ENCODE measurements around the gene ZNF565. TPM values are rescaled to one million over a fixed set of nuclear protein-coding genes. Genes with fewer than 3 reads are reported as not detected.

Gene ZNF565
- total and polyA plus RNA-seq, 2 of the 13 experiments (the other 11 are each of a cell fraction or from before 2014, with no cell fraction given): 1.8 to 5.2 TPM

DNA sequence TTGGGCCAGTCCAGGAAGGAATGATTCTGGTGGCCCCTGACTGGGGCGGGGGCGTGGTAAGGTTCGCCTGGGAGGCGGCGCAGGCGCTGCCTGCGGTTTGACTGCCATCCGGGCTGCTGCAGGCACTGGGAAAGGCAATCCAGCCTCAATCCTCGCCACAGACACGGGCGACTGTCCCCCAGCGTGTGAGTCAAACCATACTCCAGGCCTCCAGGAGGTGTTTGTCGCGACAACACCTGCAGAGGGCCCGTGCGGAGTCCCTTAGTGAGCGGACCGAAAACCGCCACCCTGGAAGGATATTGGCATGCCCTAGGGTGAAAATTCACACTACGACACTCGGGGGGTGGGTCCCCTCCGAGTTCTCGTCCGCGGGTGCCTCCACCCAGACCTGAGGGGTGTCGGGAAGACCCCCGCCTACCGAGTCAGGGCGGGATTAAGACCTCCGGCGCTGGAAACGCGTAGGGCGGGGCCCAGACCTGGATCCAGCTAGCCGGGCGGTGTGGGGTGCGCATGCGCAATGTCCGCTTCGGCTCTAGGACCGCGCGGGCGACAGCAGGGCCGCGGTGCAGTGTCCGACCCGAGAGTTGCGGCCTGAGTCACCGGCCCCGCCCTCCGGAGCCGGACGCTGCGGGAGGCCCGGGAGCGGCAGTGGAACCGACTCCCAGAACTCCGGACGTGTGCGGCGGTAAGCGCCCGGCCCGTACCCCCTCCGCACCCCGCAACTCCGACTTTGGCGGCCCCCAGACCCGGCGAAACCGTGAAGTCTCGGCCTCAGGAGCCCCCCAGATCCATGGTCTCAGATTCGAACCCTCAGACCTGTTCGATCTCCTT is 74.8 kb downstream of the ZNF565 start, which contains the start of gene CAPNS1 (continued):
- TF ChIP-seq, protein P1, sequence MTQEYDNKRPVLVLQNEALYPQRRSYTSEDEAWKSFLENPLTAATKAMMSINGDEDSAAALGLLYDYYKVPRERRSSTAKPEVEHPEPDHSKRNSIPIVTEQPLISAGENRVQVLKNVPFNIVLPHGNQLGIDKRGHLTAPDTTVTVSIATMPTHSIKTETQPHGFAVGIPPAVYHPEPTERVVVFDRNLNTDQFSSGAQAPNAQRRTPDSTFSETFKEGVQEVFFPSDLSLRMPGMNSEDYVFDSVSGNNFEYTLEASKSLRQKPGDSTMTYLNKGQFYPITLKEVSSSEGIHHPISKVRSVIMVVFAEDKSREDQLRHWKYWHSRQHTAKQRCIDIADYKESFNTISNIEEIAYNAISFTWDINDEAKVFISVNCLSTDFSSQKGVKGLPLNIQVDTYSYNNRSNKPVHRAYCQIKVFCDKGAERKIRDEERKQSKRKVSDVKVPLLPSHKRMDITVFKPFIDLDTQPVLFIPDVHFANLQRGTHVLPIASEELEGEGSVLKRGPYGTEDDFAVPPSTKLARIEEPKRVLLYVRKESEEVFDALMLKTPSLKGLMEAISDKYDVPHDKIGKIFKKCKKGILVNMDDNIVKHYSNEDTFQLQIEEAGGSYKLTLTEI (CRISPR knock-in tag; conservative IDR thresholded peaks at IDR 0.05): no peak
- TF ChIP-seq TEAD2 (CRISPR knock-in tag; IDR thresholded peaks at IDR 0.05) (no peak), GPN1 (CRISPR knock-in tag; IDR thresholded peaks at IDR 0.05; ENCODE audit: borderline replicate concordance) (no peak), NFIB (CRISPR knock-in tag; IDR thresholded peaks at IDR 0.05; ENCODE audit: borderline replicate concordance) (no peak), ATF3 (CRISPR knock-in tag; IDR thresholded peaks at IDR 0.05) (peak; percentile 86), RBM39 (IDR thresholded peaks at IDR 0.05; ENCODE audit: low read depth, low read length, poor library complexity, severe bottlenecking) (no peak), ZNF430 (CRISPR knock-in tag; IDR thresholded peaks at IDR 0.05) (peak; percentile 88), IKZF5 (CRISPR knock-in tag; IDR thresholded peaks at IDR 0.05) (peak; percentile 93), NR2F1 (CRISPR knock-in tag; IDR thresholded peaks at IDR 0.05) (no peak; a peak in 1 of 4 replicates), AKAP8 (CRISPR knock-in tag; IDR thresholded peaks at IDR 0.05) (peak; percentile 99), NFYB (CRISPR knock-in tag; IDR thresholded peaks at IDR 0.05) (0 out of 2 replicates have a peak, but pooled peaks have one; percentile 34), ZNF354B (CRISPR knock-in tag; IDR thresholded peaks at IDR 0.05) (no peak), PHB2 (IDR thresholded peaks at IDR 0.05; ENCODE audit: partially characterized antibody) (no peak), SALL1 (CRISPR knock-in tag; IDR thresholded peaks at IDR 0.05) (peak; percentile 81), KDM1A (CRISPR knock-in tag; IDR thresholded peaks at IDR 0.05) (no peak), FUBP1 (CRISPR knock-in tag; IDR thresholded peaks at IDR 0.05; ENCODE audit: borderline replicate concordance) (no peak), ZNF296 (CRISPR knock-in tag; conservative IDR thresholded peaks at IDR 0.05) (no peak), ZNF883 (CRISPR knock-in tag; IDR thresholded peaks at IDR 0.05; ENCODE audit: not compliant biosample characterization) (no peak), AHR (CRISPR knock-in tag; IDR thresholded peaks at IDR 0.05) (no peak), ZNF7 (CRISPR knock-in tag; IDR thresholded peaks at IDR 0.05) (no peak)
- TF ChIP-seq, protein P2, sequence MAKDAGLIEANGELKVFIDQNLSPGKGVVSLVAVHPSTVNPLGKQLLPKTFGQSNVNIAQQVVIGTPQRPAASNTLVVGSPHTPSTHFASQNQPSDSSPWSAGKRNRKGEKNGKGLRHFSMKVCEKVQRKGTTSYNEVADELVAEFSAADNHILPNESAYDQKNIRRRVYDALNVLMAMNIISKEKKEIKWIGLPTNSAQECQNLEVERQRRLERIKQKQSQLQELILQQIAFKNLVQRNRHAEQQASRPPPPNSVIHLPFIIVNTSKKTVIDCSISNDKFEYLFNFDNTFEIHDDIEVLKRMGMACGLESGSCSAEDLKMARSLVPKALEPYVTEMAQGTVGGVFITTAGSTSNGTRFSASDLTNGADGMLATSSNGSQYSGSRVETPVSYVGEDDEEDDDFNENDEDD (CRISPR knock-in tag; IDR thresholded peaks at IDR 0.05; ENCODE audit: borderline replicate concordance): peak; percentile 35; the same call in 1 of the 2 replicates

Data from HepG2 (cell line).